Thoracic aorta (tissue), 2 donors: ENCODE results near the gene CSF2RB. TPM values are rescaled to one million over a fixed set of nuclear protein-coding genes. Genes with fewer than 3 reads are reported as not detected.

Experiments used
- ATAC-seq: fragments of 150-250 bp; one replicate; pipeline ENCODE4 v1.8.0; 2017; ENCODE audit warnings: low read depth; ENCODE audit not compliant: insufficient number of reproducible peaks, low FRiP score
- DNase-seq: peaks from one replicate; pipeline ENCODE4 v3.0.0-alpha.2; 2020; ENCODE audit warnings: low spot score
- H3K27ac ChIP-seq, 2 donors: fragments of 200-600 bp; sonication (generic); 1 replicate in 1 of 2; 2 replicates in 1 of 2; pipeline ENCODE4 v1.5.1; 2016; ENCODE audit warnings: mild to moderate bottlenecking in 2 of 2, moderate library complexity in 2 of 2
- H3K27me3 ChIP-seq: fragments of 200-600 bp; sonication (generic); replicated peaks from 2 replicates; pipeline ENCODE4 v1.6.0; 2016; ENCODE audit warnings: mild to moderate bottlenecking; ENCODE audit not compliant: insufficient read depth
- H3K36me3 ChIP-seq: fragments of 200-600 bp; sonication (generic); one replicate; pipeline ENCODE4 v1.5.1; 2016
- H3K4me1 ChIP-seq, 2 donors: fragments of 200-600 bp; sonication (generic); 1 replicate in 1 of 2; 2 replicates in 1 of 2; pipeline versions ENCODE4 v1.5.1 to v1.6.0; 2016; ENCODE audit warnings: low read depth in 2 of 2, mild to moderate bottlenecking in 1 of 2; ENCODE audit not compliant: control insufficient read depth in 1 of 2
- H3K4me3 ChIP-seq: fragments of 200-600 bp; sonication (generic); 2 replicates; pipeline ENCODE4 v1.5.1; 2016; ENCODE audit warnings: mild to moderate bottlenecking
- H3K9me3 ChIP-seq: fragments of 200-600 bp; sonication (generic); 2 replicates; pipeline ENCODE4 v1.5.1; 2016
- CTCF ChIP-seq: fragments of 200-600 bp; sonication (generic); IDR thresholded peaks from one replicate; pipeline ENCODE4 v1.5.1; 2019; ENCODE audit warnings: antibody characterized with exemption
- total RNA-seq, 2 donors: library from RNA; depleted of rRNA; stranded (reverse); fragments of >200 nt; gene quantifications; one replicate each; pipeline versions ENCODE4 v1.1.0 to v1.2.3, GENCODE V29; 2016

The CSF2RB gene
- total RNA-seq, 2 donors from 2014 or later, result 13.0 to 21.4 TPM

- H3K9me3 ChIP-seq, result no peaks in the 10 kb centered on the region
- H3K27me3 ChIP-seq, result no peaks in the 10 kb centered on the region
- no peak overlapping the region for H3K27ac ChIP-seq
- DNase-seq (no peak), ATAC-seq (no peak)
- no peaks in the 10 kb centered on the region for H3K36me3 ChIP-seq
- TF ChIP-seq CTCF, result no peak
- H3K4me1 ChIP-seq, result no peaks in the 10 kb centered on the region
- no peak overlapping the region for H3K4me3 ChIP-seq
Observed at GRCh38 chr22:36963302-36963701, 49.9 kb downstream of the CSF2RB start.

- Histone ChIP-seq H3K27me3 (no peaks in the 10 kb centered on the region), H3K4me1 (no peaks in the 10 kb centered on the region), H3K9me3 (no peaks in the 10 kb centered on the region), H3K27ac (no peak overlapping the region), H3K36me3 (no peaks in the 10 kb centered on the region), H3K4me3 (no peak overlapping the region)
- DNase-seq (no peak), ATAC-seq (no peak)
- no peak for TF ChIP-seq CTCF
Observed at GRCh38 chr22:36964106-36964505, 50.7 kb downstream of the CSF2RB start.

- DNase-seq, result no peak
Observed at GRCh38 chr22:36965696-36966095, 52.3 kb downstream of the CSF2RB start.

GRCh38 chr22:36966851-36967540 lies 53.6 kb downstream of the CSF2RB start:
- TF ChIP-seq CTCF, result no peak
- Histone ChIP-seq H3K4me3 (no peak overlapping the region), H3K9me3 (no peaks in the 10 kb centered on the region), H3K36me3 (no peaks in the 10 kb centered on the region), H3K27me3 (no peaks in the 10 kb centered on the region), H3K27ac (no peak overlapping the region), H3K4me1 (no peaks in the 10 kb centered on the region)
- no peak for ATAC-seq
- DNase-seq, result no peak

More at GRCh38 chr22:36965696-36966095, 52.3 kb downstream of the CSF2RB start:
- H3K4me3 ChIP-seq, result no peak overlapping the region
- no peaks in the 10 kb centered on the region for H3K36me3 ChIP-seq
- H3K27me3 ChIP-seq, result no peaks in the 10 kb centered on the region
- no peak overlapping the region for H3K27ac ChIP-seq
- no peak for ATAC-seq
- no peaks in the 10 kb centered on the region for H3K4me1 ChIP-seq
- no peaks in the 10 kb centered on the region for H3K9me3 ChIP-seq
- TF ChIP-seq CTCF, result no peak

GRCh38 chr22:36968249-36968964 lies 55.0 kb downstream of the CSF2RB start:
- H3K36me3 ChIP-seq, result no peaks in the 10 kb centered on the region
- no peak overlapping the region for H3K27ac ChIP-seq
- H3K9me3 ChIP-seq, result no peaks in the 10 kb centered on the region
- DNase-seq (no peak), ATAC-seq (no peak)
- H3K4me1 ChIP-seq, result no peaks in the 10 kb centered on the region
- TF ChIP-seq CTCF, result no peak
- H3K27me3 ChIP-seq, result no peaks in the 10 kb centered on the region
- no peak overlapping the region for H3K4me3 ChIP-seq
